Effector memory CD4-positive, alpha-beta T cell (primary cell): ENCODE results near the gene GLUL.
A peak's percentile ranks its signal among the peaks of the same experiment; 100 is the strongest.

Experiments used
- DNase-seq, 3 donors: peaks; one replicate each; pipeline ENCODE4 v3.0.0-alpha.2; 2020
- H3K27ac ChIP-seq: 2 replicates; pipeline ENCODE4 v1.7.0; 2013; ENCODE audit warnings: mild to moderate bottlenecking, low read length, moderate library complexity; ENCODE audit not compliant: insufficient read depth, poor library complexity, severe bottlenecking
- H3K27me3 ChIP-seq: replicated peaks from 2 replicates; pipeline ENCODE4 v1.7.0; 2013; ENCODE audit warnings: mild to moderate bottlenecking, low read length; ENCODE audit not compliant: insufficient read depth, control insufficient read depth, poor library complexity, severe bottlenecking
- H3K36me3 ChIP-seq: 2 replicates; pipeline ENCODE4 v1.7.0; 2013; ENCODE audit warnings: mild to moderate bottlenecking, low read length, moderate library complexity; ENCODE audit not compliant: control insufficient read depth, insufficient read depth
- H3K4me1 ChIP-seq: 2 replicates; pipeline ENCODE4 v1.7.0; 2013; ENCODE audit warnings: low read length, mild to moderate bottlenecking; ENCODE audit not compliant: control insufficient read depth, insufficient read depth, poor library complexity, severe bottlenecking
- H3K4me3 ChIP-seq: 2 replicates; pipeline ENCODE4 v1.7.0; 2013; ENCODE audit warnings: low read length, low read depth, mild to moderate bottlenecking; ENCODE audit not compliant: insufficient read depth, poor library complexity, severe bottlenecking
- H3K9me3 ChIP-seq: 2 replicates; pipeline ENCODE4 v1.7.0; 2013; ENCODE audit warnings: mild to moderate bottlenecking, low read length, moderate library complexity; ENCODE audit not compliant: control insufficient read depth
- total RNA-seq, 3 donors: gene quantifications; one replicate each; lab custom pipeline; 2026; lab: John Stamatoyannopoulos, UW

The GLUL gene
- 102 to 132 (median 117) reads per million in 3 donors for total RNA-seq

DNA sequence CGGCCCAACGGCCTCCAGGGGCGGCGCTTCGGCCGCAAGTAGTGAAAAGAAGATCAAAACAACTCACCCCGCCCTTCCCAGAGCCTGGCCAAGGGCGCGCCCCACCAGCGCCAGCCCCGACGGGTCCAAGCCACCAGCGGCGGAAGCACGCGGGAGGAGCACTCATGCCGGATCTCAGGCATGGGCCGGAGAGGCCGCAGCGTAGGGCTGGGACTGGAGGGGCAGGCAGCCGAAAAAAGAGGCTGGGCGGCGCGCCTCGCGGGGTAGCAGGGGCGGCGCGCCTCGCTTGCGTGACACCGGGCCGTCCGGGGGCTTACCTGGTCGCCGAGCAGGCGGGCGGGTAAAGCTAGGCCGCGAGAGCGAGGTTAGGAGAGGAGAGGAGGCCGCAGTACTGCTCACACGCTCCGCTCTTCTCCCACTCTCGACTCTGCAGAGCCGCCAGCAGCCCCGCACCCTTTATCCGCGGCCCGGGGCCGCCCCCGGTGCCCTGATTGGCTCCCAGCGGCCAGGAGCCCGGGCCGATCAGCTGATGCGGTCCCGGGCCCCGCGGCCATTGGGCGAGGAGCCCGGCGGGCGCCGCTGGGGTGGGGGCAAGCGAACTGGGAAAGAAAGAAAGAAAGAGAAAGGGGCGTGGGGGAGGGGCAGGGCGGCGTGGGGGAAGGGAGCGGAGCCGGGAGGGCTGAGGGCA is at the start of gene GLUL:
Gene GLUL (minus strand): TSS at position 429 of the 688 bp plus-strand sequence. CDS start 3,053 bp downstream, outside the sequence.
- no peaks in the 10 kb centered on the region for H3K27me3 ChIP-seq
- peaks cover under 1% of the 10 kb centered on the region for H3K4me1 ChIP-seq
- H3K27ac ChIP-seq = peak within 1 kb of the TSS; percentile 62
- H3K9me3 ChIP-seq = no peaks in the 10 kb centered on the region
- DNase-seq = peak; percentile 48 to 53 (median 49)
- peaks cover 9% of the 10 kb centered on the region for H3K36me3 ChIP-seq
- H3K4me3 ChIP-seq = peak within 1 kb of the TSS; percentile 75

DNA sequence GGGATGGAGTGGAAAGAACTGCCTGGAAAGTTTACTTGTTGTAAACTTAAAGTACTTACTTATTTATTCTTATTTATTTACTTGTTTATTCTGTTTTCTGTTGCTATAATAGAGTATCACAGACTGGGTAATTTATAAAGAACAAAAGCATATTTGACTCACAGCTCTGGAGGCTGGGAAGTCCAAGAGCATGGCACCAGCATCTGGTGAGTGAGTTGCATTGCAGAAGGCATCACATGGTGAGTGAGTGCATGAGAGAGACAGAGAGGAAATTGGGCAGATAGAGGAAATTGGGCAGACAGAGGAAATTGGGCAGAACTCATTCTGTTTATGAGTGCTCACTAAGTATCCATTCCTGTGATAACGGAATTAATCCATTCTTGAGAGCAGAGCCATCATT is 46.7 kb upstream of the GLUL start:
- no peak overlapping the region for H3K27ac ChIP-seq
- no peak overlapping the region for H3K4me3 ChIP-seq
- no peaks in the 10 kb centered on the region for H3K4me1 ChIP-seq
- H3K27me3 ChIP-seq = no peaks in the 10 kb centered on the region
- no peak for DNase-seq
- H3K36me3 ChIP-seq = no peaks in the 10 kb centered on the region
- H3K9me3 ChIP-seq = no peaks in the 10 kb centered on the region

DNA sequence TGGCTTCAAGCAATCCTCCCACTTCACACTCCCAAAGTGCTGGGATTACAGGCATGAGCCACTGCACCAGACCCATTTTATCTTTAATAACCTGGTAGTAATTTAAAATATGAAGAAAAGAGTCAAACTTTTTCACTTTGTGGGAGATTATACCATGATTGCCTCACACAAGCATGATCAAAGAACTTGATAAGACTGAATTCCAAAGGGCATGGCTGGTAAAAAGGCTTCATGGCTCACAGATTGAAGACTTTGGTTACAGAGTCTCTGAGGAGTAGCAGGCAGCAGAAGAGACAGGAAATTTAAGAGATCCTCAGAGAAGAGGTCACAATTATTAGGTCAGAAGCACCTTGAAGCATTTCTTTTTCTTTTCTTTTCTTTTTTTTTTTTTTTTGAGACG is 42.0 kb upstream of the GLUL start:
- Histone ChIP-seq H3K9me3 (no peaks in the 10 kb centered on the region), H3K4me3 (no peak overlapping the region), H3K27me3 (no peaks in the 10 kb centered on the region), H3K36me3 (no peaks in the 10 kb centered on the region), H3K4me1 (peaks cover 10% of the 10 kb centered on the region), H3K27ac (no peak overlapping the region)
- DNase-seq = no peak

DNA sequence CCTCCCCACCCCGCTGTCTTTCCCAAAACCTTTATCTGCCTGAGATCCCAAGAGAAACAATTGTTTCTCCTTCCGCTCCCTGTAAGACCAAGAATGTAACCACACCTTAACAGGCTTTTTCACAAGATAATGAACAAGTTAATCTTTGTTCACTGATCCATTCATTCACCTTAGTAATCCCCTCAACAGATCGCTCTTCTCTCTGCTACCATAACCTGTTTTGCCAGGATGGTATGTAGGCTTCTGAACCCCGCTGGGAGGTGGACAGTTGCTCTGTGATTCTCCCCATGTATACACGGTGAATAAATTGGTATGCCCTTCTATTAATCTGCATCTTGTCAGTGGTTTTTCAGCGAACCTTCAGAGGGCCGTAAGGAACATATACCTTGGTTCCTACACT is 39.7 kb upstream of the GLUL start:
- peaks cover 10% of the 10 kb centered on the region for H3K4me1 ChIP-seq
- H3K27me3 ChIP-seq = no peaks in the 10 kb centered on the region
- no peak for DNase-seq
- no peak overlapping the region for H3K4me3 ChIP-seq
- no peaks in the 10 kb centered on the region for H3K9me3 ChIP-seq
- no peak overlapping the region for H3K27ac ChIP-seq
- H3K36me3 ChIP-seq = no peaks in the 10 kb centered on the region

DNA sequence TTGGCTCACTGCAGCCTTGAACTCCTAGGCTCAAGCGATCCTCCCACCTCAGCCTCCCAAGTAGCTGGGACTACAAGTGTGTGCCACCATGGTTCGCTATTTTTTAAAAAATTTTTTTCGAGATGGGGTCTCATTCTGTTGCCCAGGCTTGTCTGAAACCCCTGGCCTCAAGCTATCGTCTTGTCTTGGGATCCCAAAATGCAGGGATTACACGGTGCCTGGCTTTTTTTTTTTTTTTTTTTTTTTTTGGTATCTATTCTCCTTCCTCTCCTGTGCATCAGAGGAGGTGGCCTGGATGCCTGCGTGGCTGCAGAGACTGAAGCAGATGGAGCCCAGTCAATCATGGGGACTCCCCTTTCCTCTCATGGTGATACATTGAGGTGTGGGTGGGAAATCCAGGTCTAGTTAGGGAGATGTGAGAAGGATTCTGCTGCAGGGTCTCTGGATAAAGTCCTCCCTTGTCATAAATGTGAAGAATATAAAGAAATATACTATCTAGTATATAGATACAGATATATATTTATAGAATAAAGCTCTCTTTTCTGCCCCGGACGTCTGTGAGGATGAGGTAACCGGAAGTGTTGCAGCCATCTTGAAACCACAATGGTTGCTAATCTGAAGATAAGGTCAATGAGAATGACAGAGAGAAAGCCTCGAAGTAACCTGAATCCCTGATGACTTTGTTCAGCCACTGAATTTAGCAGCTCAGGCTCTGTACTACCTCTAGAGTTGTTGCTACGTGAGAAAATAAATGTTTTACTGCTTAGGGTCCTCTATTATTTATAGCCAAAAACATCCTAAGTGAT is 38.9 kb upstream of the GLUL start:
- peak in 2 of 3 donors; percentile 12 to 20 for DNase-seq

DNA sequence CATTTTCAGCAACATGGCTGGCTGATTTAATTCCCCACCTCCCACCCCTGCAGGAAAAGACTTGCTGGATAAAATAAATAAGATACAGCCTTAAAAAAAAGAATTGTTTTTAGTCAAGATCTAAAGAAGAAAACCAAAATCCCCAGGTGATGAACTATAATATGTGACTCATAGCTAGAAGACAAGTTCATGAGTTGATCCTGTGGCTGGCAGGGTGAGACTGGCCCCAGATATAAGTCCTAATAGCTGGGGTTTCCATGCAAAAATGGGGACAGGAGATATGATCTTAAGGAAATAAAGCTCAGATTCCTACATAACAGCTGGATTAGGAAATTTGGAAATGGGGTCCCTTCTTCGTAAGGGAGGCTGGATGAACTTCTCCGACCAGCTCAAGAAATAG is 36.5 kb upstream of the GLUL start:
- no peak overlapping the region for H3K4me3 ChIP-seq
- no peak overlapping the region for H3K27ac ChIP-seq
- peaks cover 10% of the 10 kb centered on the region for H3K4me1 ChIP-seq
- no peak for DNase-seq
- H3K9me3 ChIP-seq = no peaks in the 10 kb centered on the region
- H3K36me3 ChIP-seq = no peaks in the 10 kb centered on the region
- no peaks in the 10 kb centered on the region for H3K27me3 ChIP-seq

More for the DNA sequence above, 38.9 kb upstream of the GLUL start:
- H3K9me3 ChIP-seq = no peaks in the 10 kb centered on the region
- no peaks in the 10 kb centered on the region for H3K27me3 ChIP-seq
- peaks cover 10% of the 10 kb centered on the region for H3K4me1 ChIP-seq
- H3K27ac ChIP-seq = no peak overlapping the region
- no peaks in the 10 kb centered on the region for H3K36me3 ChIP-seq
- no peak overlapping the region for H3K4me3 ChIP-seq

- no peaks in the 10 kb centered on the region for H3K27me3 ChIP-seq
- no peak overlapping the region for H3K27ac ChIP-seq
- H3K36me3 ChIP-seq = no peaks in the 10 kb centered on the region
- H3K9me3 ChIP-seq = no peaks in the 10 kb centered on the region
- DNase-seq = no peak
- peaks cover 10% of the 10 kb centered on the region for H3K4me1 ChIP-seq
- no peak overlapping the region for H3K4me3 ChIP-seq
Observed at GRCh38 chr1:182426442-182427430, 35.1 kb upstream of the GLUL start.

DNA sequence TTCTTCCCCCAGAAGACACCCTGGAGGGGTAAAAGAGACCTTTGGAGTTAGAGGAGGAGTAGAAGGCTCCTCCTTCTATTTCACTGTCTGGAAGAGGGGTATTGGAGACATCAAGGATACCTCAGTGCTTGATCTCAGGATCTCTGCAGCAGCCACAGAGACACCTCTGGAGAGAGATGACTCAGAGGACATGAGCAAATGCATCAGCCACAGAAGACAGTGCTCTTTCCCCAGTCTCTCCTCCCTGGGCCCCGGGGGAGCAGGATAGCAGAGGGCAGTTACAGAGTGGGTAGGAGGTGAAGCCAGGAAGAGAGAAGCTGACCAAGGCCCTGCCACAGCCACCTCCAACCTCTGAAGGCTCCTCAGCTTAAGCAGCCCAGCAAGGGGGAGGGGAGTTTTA is 24.2 kb upstream of the GLUL start:
- no peaks in the 10 kb centered on the region for H3K27me3 ChIP-seq
- H3K9me3 ChIP-seq = no peaks in the 10 kb centered on the region
- H3K36me3 ChIP-seq = no peaks in the 10 kb centered on the region
- H3K4me1 ChIP-seq = no peaks in the 10 kb centered on the region
- H3K27ac ChIP-seq = no peak overlapping the region
- no peak overlapping the region for H3K4me3 ChIP-seq
- no peak for DNase-seq

DNA sequence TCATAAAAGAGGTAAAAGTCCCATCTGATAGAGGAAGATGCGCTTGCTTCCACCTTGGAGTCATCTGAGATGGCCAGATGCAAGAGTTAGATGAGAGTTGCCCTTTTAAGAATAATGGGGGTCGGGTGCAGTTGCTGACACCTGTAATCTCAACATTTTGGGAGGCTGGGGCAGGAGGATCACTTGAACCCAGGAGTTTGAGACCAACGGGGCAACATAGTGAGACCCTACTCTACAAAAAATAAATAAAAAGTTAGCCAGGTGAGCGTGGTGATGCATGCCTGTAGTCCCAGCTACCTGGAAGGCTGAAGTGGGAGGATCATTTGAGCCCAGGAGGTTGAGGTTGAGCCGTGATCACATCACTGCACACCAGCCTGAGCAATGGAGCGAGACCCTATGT is 22.4 kb upstream of the GLUL start:
- Histone ChIP-seq H3K4me3 (no peak overlapping the region), H3K27ac (no peak overlapping the region), H3K9me3 (no peaks in the 10 kb centered on the region), H3K4me1 (no peaks in the 10 kb centered on the region), H3K27me3 (no peaks in the 10 kb centered on the region), H3K36me3 (no peaks in the 10 kb centered on the region)
- DNase-seq = no peak
